ENCODE measurements around the gene PRKG1.
"Not testable (repeated sequence)": the region's sequence is repeated elsewhere in the genome, so short reads cannot be mapped to it uniquely, and the experiment has no call there.

PRKG1 gene

DNA sequence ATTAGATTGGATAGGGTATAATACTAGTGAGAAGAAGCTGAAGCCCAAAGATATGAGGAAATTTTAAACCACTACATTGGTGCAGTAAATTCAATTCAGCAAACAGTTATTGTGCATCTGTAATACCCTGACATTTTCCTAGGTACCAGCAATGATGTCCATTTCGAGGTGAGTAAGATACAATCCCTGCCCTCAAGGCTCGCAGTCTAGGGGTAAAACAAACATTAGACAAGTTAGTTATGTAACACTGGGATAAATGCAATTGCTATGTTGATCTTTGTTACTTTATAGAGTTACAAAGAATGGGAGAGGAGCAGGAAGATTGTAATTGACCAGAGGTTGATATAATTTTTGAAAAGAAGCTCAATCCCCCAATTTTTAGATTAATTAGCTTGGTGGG is 168.1 kb downstream of the PRKG1 start:
- Mint-ChIP-seq H3K9me3 (no peaks in the 10 kb centered on the region), H3K4me1 (no peaks in the 10 kb centered on the region), H3K27me3 (no peaks in the 10 kb centered on the region), H3K27ac (no peak overlapping the region), H3K4me3 (no peak overlapping the region)
- DNase-seq (no peak), ATAC-seq (no peak)

DNA sequence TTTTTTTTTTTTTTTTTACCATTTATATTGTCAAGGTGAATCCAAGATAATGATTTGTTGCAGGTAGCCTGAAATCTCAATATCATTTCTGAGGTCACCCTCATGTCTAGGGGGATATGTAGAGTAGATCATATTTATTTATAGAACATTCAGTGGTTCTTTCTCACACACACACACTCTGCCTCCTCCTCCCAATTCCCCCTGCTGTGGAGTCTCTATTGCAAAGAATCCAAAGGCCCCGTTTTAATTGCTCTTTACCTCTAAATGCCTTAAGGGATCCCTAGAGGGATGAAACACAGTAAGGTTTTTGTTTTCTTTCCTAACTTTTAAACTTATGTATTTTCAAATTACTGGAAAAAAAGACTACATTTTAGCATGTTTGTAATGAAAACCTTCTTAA is 170.0 kb downstream of the PRKG1 start:
- Mint-ChIP-seq H3K27me3 (no peaks in the 10 kb centered on the region), H3K4me1 (no peaks in the 10 kb centered on the region), H3K9me3 (no peaks in the 10 kb centered on the region), H3K4me3 (no peak overlapping the region), H3K27ac (no peak overlapping the region)
- no peak for ATAC-seq
- DNase-seq, result no peak

DNA sequence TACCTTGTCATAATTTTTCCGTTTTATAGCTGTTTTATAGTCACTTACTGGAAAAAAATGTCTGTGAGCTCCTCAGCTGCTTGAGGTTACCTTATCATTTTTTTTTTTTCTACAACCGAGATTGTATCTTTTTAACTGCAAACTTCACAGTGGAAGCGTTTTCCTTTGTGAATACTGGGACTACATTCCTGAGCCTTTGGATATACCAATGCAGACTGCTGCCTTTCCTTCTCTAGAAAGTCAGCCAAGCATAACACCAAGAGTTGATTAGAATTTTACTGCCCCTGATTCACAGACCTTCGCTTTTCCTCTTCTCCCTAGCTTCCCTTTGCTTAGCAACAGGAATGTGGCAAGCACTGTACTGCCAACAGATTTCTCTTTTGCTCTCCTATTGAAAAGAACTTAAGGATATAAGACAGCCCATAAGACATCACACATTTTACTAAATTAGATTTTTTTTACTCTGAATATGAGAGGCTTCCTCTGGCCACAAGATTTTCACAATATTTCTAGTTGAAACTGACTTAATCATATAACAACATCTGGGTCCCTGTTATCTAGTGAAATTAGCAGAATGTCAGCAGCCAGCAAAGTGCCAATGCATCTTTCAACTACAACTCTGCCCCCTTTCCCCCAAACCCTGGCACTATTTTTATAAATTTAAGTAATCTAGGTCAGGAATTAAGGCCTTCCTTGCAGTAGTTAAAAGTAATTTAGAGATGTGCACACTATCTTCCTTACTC is 170.6 kb downstream of the PRKG1 start:
- Mint-ChIP-seq H3K4me1 (no peaks in the 10 kb centered on the region), H3K27me3 (no peaks in the 10 kb centered on the region), H3K4me3 (no peak overlapping the region), H3K9me3 (no peaks in the 10 kb centered on the region), H3K27ac (no peak overlapping the region)
- DNase-seq (no peak), ATAC-seq (no peak)

DNA sequence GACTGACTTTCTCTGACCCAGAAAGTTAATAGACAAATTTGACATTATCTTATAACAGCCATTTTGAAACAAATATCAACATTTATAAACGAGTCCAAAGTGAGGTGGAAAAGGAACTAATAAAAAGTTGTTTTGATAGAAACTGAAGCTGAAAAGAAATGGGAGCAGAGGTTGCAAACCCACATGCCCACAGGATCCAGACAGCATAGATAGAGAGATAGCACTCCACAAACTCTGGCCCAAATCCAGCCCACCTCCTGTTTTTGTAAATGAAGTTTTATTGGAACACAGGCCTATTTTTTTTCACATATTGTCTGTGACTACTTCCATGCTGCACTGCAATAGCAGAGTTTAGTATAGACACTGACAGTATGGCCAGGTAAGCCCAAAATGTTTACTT is 171.9 kb downstream of the PRKG1 start:
- no peak for ATAC-seq
- H3K4me1 Mint-ChIP-seq, result no peaks in the 10 kb centered on the region

DNA sequence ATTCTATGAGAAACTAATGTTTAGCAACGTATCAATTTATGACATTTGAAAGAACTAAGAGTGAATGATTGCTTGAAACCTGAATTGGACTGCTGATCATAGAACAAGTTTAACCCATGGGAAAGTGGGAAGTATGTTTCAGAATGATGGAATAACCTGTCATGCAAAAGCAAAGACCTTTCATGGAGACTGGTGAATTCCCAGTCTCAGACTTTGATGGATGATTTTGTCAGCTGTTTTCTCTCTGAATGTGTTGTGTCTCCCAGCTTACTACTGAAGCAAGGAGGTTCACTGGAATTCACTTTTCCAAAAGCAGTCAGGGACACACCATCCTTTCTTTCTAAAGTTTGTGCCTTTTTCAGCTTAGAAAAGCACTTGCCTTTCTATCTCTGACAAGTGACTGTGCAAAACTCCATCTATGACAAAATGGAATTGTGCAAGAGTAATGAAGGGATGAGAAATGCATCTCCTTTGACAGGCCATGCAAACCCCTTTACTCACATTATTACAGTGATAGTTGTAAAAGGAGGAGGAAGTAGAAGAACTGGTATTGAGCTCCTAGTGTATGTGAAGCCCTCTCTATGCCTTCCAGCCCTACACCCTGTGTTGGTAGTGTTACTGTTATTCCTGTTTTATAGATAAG is 176.1 kb downstream of the PRKG1 start:
- ATAC-seq, result no peak
- no peak overlapping the region for H3K4me3 Mint-ChIP-seq
- no peaks in the 10 kb centered on the region for H3K4me1 Mint-ChIP-seq
- DNase-seq, result no peak
- no peak overlapping the region for H3K27ac Mint-ChIP-seq
- H3K27me3 Mint-ChIP-seq, result no peaks in the 10 kb centered on the region
- H3K9me3 Mint-ChIP-seq, result no peaks in the 10 kb centered on the region

More for the DNA sequence above, 171.9 kb downstream of the PRKG1 start:
- DNase-seq, result no peak
- Mint-ChIP-seq H3K9me3 (no peaks in the 10 kb centered on the region), H3K4me3 (no peak overlapping the region), H3K27ac (no peak overlapping the region), H3K27me3 (no peaks in the 10 kb centered on the region)

DNA sequence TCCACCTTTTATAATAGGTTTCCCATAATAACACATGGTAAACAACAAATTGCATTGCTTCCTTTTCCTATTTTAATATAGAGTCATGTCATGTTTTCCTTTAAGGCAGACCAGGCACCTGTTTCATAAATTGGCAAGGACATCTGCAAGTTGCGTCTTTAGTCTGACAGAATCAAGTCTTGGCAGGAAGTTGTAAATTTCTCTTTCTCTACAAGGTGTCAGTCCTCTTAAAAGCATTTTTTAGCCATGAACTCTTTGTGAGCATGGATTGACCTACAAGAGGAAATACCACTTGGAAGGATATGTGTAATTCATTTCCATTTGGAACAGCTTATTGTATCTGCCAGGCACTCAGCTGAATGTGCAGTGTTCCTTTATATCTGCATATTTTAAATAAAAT is 176.8 kb downstream of the PRKG1 start:
- no peak overlapping the region for H3K27ac Mint-ChIP-seq
- no peaks in the 10 kb centered on the region for H3K9me3 Mint-ChIP-seq
- no peaks in the 10 kb centered on the region for H3K27me3 Mint-ChIP-seq
- H3K4me1 Mint-ChIP-seq, result no peaks in the 10 kb centered on the region
- no peak overlapping the region for H3K4me3 Mint-ChIP-seq
- DNase-seq, result no peak
- ATAC-seq, result no peak

DNA sequence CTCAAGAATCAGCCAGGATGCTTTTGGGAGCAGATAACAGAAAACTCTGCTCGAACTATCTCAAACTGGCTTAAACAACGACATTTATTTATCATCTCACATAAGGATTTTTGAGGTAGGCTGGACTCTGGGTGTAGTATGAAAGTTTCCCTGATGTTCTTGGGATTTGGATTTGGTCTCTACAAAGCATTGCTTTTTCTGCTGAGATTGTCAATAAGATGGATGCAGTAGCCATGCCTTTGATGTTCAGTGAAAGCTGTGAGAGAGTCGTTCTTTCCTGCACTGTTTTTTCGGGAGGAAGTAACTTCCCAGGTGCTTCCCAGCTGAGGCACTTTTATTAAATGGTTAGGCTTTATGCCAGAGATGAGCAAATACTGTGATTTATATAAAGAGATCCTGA is 181.1 kb downstream of the PRKG1 start:
- Mint-ChIP-seq H3K4me1 (no peaks in the 10 kb centered on the region), H3K27me3 (no peaks in the 10 kb centered on the region), H3K4me3 (no peak overlapping the region), H3K9me3 (no peaks in the 10 kb centered on the region), H3K27ac (no peak overlapping the region)
- ATAC-seq (no peak), DNase-seq (no peak)

DNA sequence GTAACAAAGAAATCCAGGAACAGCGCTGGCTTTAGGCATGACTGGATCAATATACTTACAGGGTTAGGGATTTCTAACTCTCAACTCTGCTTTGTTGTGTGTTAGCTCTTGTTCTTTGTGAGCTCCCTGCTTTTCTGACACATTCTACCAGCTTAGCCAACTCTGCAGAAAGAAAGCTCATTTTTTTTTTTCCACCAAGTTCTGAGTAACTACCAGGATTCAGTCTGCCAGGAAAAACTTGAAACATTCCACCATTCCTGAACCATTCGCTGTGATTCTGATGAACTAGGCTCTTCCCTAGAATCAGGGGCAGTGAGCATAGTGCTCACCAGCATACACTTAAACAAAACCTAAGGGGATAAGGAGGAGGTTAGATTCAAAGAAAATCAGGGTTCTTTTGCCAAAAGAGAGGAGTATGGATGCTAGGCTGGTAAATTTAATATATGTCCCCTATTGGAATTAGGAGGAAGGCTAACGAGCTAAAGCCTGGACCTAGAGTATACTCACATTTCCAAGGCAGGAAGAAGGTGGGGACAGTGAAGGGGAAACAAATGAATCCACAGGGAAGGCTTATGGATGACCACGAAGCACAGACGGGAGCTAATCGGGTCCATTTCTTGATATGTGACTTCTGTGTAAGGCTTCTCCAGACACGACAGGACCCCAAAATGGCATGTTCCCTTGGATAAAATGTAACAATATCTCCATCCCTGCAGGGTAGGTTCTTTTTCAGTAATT is 183.4 kb downstream of the PRKG1 start:
- Mint-ChIP-seq H3K27me3 (no peaks in the 10 kb centered on the region), H3K9me3 (no peaks in the 10 kb centered on the region), H3K4me1 (no peaks in the 10 kb centered on the region), H3K4me3 (no peak overlapping the region), H3K27ac (no peak overlapping the region)
- DNase-seq, result no peak
- ATAC-seq, result no peak

DNA sequence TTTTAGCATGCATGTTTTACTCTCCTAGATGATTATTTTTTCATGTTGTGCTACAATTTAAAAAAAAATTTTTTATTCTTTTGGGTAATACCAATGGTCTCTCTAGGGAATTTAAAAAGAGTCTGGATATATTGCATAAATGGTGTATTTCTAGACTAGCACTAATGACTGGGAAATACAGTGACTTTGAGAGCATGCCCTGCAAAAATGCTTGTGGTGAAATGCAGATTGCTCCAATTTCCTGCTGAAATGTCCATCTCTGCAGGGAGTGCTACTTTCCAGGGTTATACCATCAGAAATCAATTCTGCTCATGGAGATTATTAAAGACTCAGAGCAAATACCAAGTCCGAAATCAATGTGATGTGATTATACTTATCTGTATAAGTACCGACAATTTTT is 186.1 kb downstream of the PRKG1 start:
- Mint-ChIP-seq H3K27ac (no peak overlapping the region), H3K27me3 (no peaks in the 10 kb centered on the region)

DNA sequence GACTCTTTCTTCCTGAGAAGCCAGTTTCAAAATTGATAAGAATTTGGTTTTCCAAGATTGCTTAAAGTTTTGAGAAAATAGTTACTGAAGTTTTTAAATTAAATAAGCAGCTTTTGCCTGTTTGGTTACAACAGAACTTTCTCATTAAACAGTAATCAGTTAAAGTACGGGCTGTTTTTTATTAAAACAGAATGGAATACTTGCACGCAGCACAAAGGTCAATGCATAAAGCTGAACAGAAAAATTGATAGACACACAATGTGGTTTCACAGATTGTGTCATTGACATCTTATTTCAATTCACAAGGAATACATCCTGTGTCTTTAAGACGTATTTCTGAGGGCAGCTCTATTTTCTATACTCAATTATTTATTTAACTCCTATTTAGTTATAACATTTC is 192.2 kb downstream of the PRKG1 start:
- ATAC-seq, result no peak
- no peak overlapping the region for H3K27ac Mint-ChIP-seq
- H3K4me3 Mint-ChIP-seq, result no peak overlapping the region
- H3K4me1 Mint-ChIP-seq, result no peaks in the 10 kb centered on the region
- no peak for DNase-seq
- no peaks in the 10 kb centered on the region for H3K9me3 Mint-ChIP-seq
- no peaks in the 10 kb centered on the region for H3K27me3 Mint-ChIP-seq

More for the DNA sequence above, 186.1 kb downstream of the PRKG1 start:
- DNase-seq (no peak), ATAC-seq (no peak)
- Mint-ChIP-seq H3K4me1 (no peaks in the 10 kb centered on the region), H3K4me3 (no peak overlapping the region), H3K9me3 (no peaks in the 10 kb centered on the region)

DNA sequence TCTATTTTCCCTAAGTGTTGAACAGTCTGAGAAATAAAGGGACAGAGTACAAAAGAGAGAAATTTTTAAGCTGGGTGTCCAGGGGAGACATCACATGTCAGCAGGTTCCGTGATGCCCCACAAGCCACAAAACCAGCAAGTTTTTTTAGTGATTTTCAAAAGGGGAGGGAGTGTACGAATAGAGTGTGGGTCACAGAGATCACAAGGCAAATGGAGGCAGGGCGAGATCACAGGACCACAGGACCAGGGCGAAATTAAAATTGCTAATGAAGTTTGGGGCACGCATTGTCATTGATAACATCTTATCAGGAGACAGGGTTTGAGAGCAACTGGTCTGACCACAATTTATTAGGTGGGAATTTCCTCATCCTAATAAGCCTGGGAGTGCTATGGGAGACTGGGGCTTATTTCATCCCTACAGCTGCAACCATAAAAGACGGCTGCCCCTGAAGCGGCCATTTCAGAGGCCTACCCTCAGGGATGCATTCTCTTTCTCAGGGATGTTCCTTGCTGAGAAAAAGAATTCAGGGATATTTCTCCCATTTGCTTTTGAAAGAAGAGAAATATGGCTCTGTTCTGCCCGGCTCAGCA is 193.8 kb downstream of the PRKG1 start:
- ATAC-seq, H3K4me3 Mint-ChIP-seq, H3K27me3 Mint-ChIP-seq, DNase-seq, H3K9me3 Mint-ChIP-seq, H3K4me1 Mint-ChIP-seq, H3K27ac Mint-ChIP-seq: not testable (repeated sequence)

DNA sequence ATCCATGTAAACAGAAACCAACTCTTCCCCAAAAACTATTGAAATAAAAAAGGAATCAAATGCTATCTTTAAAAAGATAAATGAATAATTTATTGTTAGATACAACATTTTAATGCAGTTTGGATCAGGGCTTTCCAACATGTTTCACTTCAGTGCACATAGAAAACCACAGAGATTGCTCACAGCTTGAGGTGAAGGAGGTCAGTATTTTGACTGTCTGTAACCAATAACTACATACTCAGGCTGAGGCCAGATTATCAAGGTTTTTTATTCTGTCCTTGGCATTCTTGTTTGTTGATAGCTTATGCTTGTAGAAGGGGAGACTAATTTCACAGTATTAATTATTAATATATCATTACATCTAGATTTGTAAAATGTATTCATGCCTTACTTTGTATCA is 195.5 kb downstream of the PRKG1 start:
- DNase-seq (no peak), ATAC-seq (no peak)
- Mint-ChIP-seq H3K4me3 (no peak overlapping the region), H3K27ac (no peak overlapping the region), H3K27me3 (no peaks in the 10 kb centered on the region), H3K9me3 (no peaks in the 10 kb centered on the region), H3K4me1 (no peaks in the 10 kb centered on the region)

DNA sequence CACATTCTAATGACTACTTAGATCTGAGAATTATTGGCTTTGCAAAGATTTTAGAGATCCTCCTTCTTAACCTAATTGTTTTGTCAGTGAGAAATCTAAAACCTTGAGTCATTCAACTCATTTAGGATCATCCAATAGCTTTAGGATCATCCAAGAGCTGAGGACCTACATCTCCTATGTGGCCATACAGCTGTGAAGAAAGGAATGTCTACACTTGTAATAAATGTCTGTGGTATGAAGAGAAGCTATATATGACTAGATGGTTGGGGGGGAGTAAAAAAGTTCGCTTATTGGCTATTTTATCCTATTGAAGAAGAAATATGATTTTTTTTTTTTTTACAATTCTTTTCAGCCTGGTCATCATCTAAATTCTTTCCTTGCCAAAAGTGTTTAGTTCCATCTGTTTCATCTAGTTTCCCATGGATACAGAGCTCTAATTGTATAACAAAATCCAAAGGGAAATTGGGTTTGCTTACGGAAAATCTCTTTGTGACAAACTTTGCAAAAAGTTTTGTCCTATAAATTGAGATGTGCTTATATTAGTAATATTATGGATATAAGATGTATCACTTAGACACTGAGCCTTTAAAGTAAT is 196.7 kb downstream of the PRKG1 start:
- Mint-ChIP-seq H3K27ac (no peak overlapping the region), H3K27me3 (no peaks in the 10 kb centered on the region), H3K4me3 (no peak overlapping the region), H3K4me1 (no peaks in the 10 kb centered on the region), H3K9me3 (peaks cover 0 to 7% of the 10 kb centered on the region in 2 donors)
- DNase-seq, result no peak
- ATAC-seq, result no peak

DNA sequence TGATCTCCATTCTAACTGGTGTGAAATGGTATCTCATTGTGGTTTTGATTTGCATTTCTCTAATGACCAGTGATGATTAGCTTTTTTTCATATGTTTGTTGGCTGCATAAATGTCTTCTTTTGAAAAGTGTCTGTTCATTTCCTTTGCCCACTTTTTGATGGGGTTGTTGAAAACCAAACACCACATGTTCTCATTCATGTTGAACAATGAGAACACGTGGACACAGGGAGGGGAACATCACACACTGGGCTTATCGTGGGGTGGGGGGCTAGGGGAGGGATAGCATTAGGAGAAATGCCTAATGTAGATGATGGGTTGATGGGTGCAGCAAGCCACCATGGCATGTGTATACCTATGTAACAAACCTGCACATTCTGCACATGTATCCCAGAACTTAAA is 197.8 kb downstream of the PRKG1 start:
- not testable (repeated sequence) for H3K27me3 Mint-ChIP-seq, ATAC-seq, H3K27ac Mint-ChIP-seq, H3K4me1 Mint-ChIP-seq, H3K9me3 Mint-ChIP-seq, DNase-seq, H3K4me3 Mint-ChIP-seq

DNA sequence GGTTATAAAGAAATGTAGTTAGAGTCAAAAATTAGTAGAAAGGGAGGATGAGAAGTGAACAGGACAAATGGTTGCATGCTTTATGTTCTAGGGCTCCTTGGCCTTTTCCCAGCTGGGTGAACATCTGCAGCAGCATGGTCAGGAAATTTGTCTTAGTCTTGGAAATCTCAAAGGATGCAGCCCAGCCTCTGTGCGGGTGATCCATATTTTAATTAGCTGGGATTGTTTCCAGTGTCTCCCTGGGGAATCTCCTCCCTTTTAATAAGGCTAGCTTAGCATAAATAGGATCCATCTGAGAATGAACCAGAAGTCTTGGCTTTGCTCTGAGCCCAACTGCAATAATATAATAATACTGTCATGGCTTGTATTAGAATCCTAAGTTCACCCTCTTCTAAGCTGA is 198.3 kb downstream of the PRKG1 start:
- DNase-seq, result no peak
- no peaks in the 10 kb centered on the region for H3K4me1 Mint-ChIP-seq
- H3K4me3 Mint-ChIP-seq, result no peak overlapping the region
- no peaks in the 10 kb centered on the region for H3K27me3 Mint-ChIP-seq
- peaks cover 0 to 7% of the 10 kb centered on the region in 2 donors for H3K9me3 Mint-ChIP-seq
- no peak overlapping the region for H3K27ac Mint-ChIP-seq
- no peak for ATAC-seq

DNA sequence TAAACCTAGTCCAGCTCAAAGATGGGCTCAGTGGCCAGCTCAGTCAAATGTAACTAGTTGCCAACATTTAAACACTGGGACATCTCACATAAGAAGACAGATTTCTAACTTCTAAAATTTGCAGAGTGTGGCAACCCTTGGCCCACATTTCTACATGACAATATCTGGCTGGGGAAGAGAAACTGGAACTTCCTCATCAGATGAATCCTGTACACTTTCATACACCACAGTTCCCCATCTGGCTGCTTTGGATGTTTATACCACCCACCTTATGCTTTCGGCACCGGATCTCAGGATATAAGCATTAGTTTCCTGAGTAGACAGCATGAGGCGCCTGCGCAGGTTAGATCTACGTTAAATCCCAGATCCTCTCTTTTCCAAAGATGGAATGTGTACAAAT is 199.3 kb downstream of the PRKG1 start:
- no peaks in the 10 kb centered on the region for H3K27me3 Mint-ChIP-seq
- H3K4me3 Mint-ChIP-seq, result no peak overlapping the region
- no peak for DNase-seq
- no peak for ATAC-seq
- no peak overlapping the region for H3K27ac Mint-ChIP-seq
- peaks cover 0 to 7% of the 10 kb centered on the region in 2 donors for H3K9me3 Mint-ChIP-seq
- no peaks in the 10 kb centered on the region for H3K4me1 Mint-ChIP-seq

Data from stimulated activated naive CD8-positive, alpha-beta T cell treated with anti-CD3 and anti-CD28 coated beads, Interleukin-15, amount 100 ng/mL, for 72 hours (primary cell).